Mesenchymal stem cell (in vitro differentiated cells and primary cell): ENCODE measurements around the gene FAT1.

Source experiments
- DNase-seq: peaks from one replicate; pipeline ENCODE4 v3.0.0-alpha.2; 2013
- H2AFZ ChIP-seq: one replicate; pipeline ENCODE4 v1.6.1; 2013; ENCODE audit warnings: low read depth, mild to moderate bottlenecking, control low read depth, inconsistent platforms, low read length, moderate library complexity
- H2AK5ac ChIP-seq: 2 replicates; pipeline ENCODE4 v1.6.1; 2013; ENCODE audit warnings: low read length, moderate library complexity, mild to moderate bottlenecking, inconsistent platforms; ENCODE audit not compliant: severe bottlenecking
- H2BK120ac ChIP-seq: one replicate; pipeline ENCODE4 v1.6.1; 2013; ENCODE audit warnings: low read depth, mild to moderate bottlenecking, inconsistent platforms, low read length, moderate library complexity
- H2BK12ac ChIP-seq, 2 experiments: one replicate each; pipeline ENCODE4 v1.6.1; 2013; ENCODE audit warnings: inconsistent platforms in 2 of 2, low read length in 2 of 2, mild to moderate bottlenecking in 2 of 2, moderate library complexity in 2 of 2, control low read depth in 1 of 2
- H2BK15ac ChIP-seq: one replicate; pipeline ENCODE4 v1.6.1; 2013; ENCODE audit warnings: mild to moderate bottlenecking, low read depth, inconsistent platforms; ENCODE audit not compliant: poor library complexity, severe bottlenecking
- H2BK5ac ChIP-seq: 2 replicates; pipeline ENCODE4 v1.6.1; 2013; ENCODE audit warnings: low read depth, mild to moderate bottlenecking, low read length, control low read depth, inconsistent platforms; ENCODE audit not compliant: poor library complexity, severe bottlenecking
- H3K14ac ChIP-seq, 2 experiments: one replicate each; pipeline ENCODE4 v1.6.1; 2013; ENCODE audit warnings: inconsistent platforms in 2 of 2, low read length in 2 of 2, control low read depth in 1 of 2, mild to moderate bottlenecking in 1 of 2, moderate library complexity in 1 of 2
- H3K18ac ChIP-seq, 2 experiments: one replicate each; pipeline ENCODE4 v1.6.1; 2013; ENCODE audit warnings: inconsistent platforms in 2 of 2, low read length in 2 of 2, control low read depth in 1 of 2, low read depth in 1 of 2, mild to moderate bottlenecking in 1 of 2
- H3K23ac ChIP-seq, 2 experiments: one replicate each; pipeline ENCODE4 v1.6.1; 2013; ENCODE audit warnings: inconsistent platforms in 2 of 2, low read length in 2 of 2, mild to moderate bottlenecking in 2 of 2, moderate library complexity in 2 of 2, control low read depth in 1 of 2
- H3K27ac ChIP-seq: 2 replicates; pipeline ENCODE4 v1.5.1; 2013; ENCODE audit warnings: mild to moderate bottlenecking, moderate library complexity, low read length, control low read depth, inconsistent platforms; ENCODE audit not compliant: poor library complexity, severe bottlenecking
- H3K27me3 ChIP-seq, 2 experiments: 2 replicates each; pipeline versions ENCODE4 v1.6.1 to v1.7.0; 2013; ENCODE audit warnings: low read length in 2 of 2, mild to moderate bottlenecking in 2 of 2, moderate library complexity in 2 of 2, control low read depth in 1 of 2, inconsistent platforms in 1 of 2; ENCODE audit not compliant: control insufficient read depth in 1 of 2, insufficient read depth in 1 of 2
- H3K36me3 ChIP-seq, 2 experiments: 2 replicates each; pipeline versions ENCODE4 v1.6.1 to v1.7.0; 2013; ENCODE audit warnings: low read length in 2 of 2, control low read depth in 1 of 2, inconsistent platforms in 1 of 2, low read depth in 1 of 2, mild to moderate bottlenecking in 1 of 2; ENCODE audit not compliant: insufficient read depth in 2 of 2, control insufficient read depth in 1 of 2
- H3K4ac ChIP-seq, 2 experiments: one replicate each; pipeline ENCODE4 v1.6.1; 2013; ENCODE audit warnings: inconsistent platforms in 2 of 2, low read length in 2 of 2, mild to moderate bottlenecking in 2 of 2, moderate library complexity in 2 of 2, control low read depth in 1 of 2, low read depth in 1 of 2
- H3K4me1 ChIP-seq: 2 replicates; pipeline ENCODE4 v1.6.1; 2013; ENCODE audit warnings: low read depth, low read length, control low read depth; ENCODE audit not compliant: control insufficient read depth, insufficient read depth
- H3K4me2 ChIP-seq: 2 replicates; pipeline ENCODE4 v1.6.1; 2013; ENCODE audit warnings: low read length, mild to moderate bottlenecking, inconsistent platforms; ENCODE audit not compliant: poor library complexity, severe bottlenecking
- H3K4me3 ChIP-seq, 2 experiments: 2 replicates each; pipeline versions ENCODE4 v1.5.1 to v1.7.0; 2013; ENCODE audit warnings: low read length in 2 of 2, mild to moderate bottlenecking in 2 of 2, control low read depth in 1 of 2, low read depth in 1 of 2; ENCODE audit not compliant: insufficient read depth in 1 of 2
- H3K79me1 ChIP-seq: replicated peaks from 2 replicates; pipeline ENCODE4 v1.6.1; 2013; ENCODE audit warnings: mild to moderate bottlenecking, control low read depth, low read length, inconsistent platforms; ENCODE audit not compliant: poor library complexity, severe bottlenecking
- H3K9ac ChIP-seq: 2 replicates; pipeline ENCODE4 v1.7.0; 2013; ENCODE audit warnings: mild to moderate bottlenecking, low read length, moderate library complexity
- H3K9me3 ChIP-seq: 2 replicates; pipeline ENCODE4 v1.7.0; 2013; ENCODE audit warnings: mild to moderate bottlenecking, low read length; ENCODE audit not compliant: control insufficient read depth
- H4K8ac ChIP-seq: one replicate; pipeline ENCODE4 v1.6.1; 2013; ENCODE audit warnings: inconsistent platforms, mild to moderate bottlenecking, low read length, moderate library complexity
- H4K91ac ChIP-seq: one replicate; pipeline ENCODE4 v1.6.1; 2013; ENCODE audit warnings: mild to moderate bottlenecking, low read length, inconsistent platforms
- WGBS: methylation state at CpG from one replicate; pipeline ENCODE4 v1.1.7; 2013; ENCODE audit warnings: mixed read lengths; 5-methylcytosine and 5-hydroxymethylcytosine counted together

The FAT1 gene

GRCh38 chr4:186693894-186694293 lies 29.8 kb downstream of the FAT1 start:
- Histone ChIP-seq H3K79me1 (no peaks in the 10 kb centered on the region), H2AK5ac (no peak overlapping the region), H3K4me3 (no peak overlapping the region), H3K14ac (no peak overlapping the region), H2BK15ac (no peak overlapping the region), H3K4ac (no peak overlapping the region), H3K23ac (no peak overlapping the region), H3K9ac (no peak overlapping the region), H3K9me3 (no peaks in the 10 kb centered on the region), H2BK120ac (no peak overlapping the region), H3K4me1 (peaks cover 12% of the 10 kb centered on the region), H3K27me3 (no peaks in the 10 kb centered on the region), H3K27ac (no peak overlapping the region), H4K8ac (no peak overlapping the region), H4K91ac (no peak overlapping the region), H2BK5ac (no peak overlapping the region), H3K4me2 (no peak overlapping the region), H3K18ac (no peak overlapping the region), H2BK12ac (no peak overlapping the region), H3K36me3 (peaks cover 21 to 33% of the 10 kb centered on the region in 2 experiments), H2AFZ (no peak overlapping the region)
- DNase-seq: no peak
- 99% methylated on average over 3 of the region's 3 CpGs for WGBS

DNA sequence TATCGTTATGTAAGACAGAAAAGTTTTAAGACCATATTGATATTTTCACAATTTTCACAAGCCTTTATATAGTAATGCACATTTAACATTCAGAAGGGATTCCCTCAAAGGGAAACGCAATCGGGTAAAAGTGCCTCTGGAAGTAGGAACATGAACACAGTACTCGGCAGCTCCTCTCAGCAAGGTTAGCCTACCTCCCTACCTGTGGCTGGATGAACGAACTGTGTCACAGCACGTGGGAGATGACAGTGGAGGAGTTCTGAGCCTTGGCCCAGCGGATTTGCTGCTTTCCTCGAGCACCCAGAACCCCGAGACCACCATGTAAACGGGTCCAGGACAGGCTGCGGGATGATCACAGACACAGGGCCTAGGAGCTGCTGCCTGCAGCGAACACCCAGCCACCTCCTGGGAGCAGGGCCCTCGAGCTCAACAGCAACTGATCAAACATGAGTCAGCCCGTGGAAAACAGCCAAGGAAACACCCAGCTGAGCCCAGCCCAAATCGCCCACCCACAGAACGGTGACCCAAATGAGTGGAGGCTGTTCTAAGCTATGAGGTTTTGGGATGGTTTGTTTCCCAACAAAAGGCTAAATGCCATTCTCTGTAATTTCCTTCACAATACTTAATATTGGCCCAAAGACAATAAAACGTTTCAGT lies 30.4 kb downstream of the FAT1 start:
- Histone ChIP-seq H2BK12ac (no peak overlapping the region), H3K9ac (peak overlapping the region; percentile 15), H4K8ac (no peak overlapping the region), H2BK120ac (no peak overlapping the region), H3K27ac (peak overlapping the region; percentile 51), H4K91ac (peak overlapping the region; percentile 5), H3K14ac (no peak overlapping the region), H3K23ac (no peak overlapping the region), H2BK15ac (no peak overlapping the region), H2AK5ac (no peak overlapping the region), H3K27me3 (no peaks in the 10 kb centered on the region), H3K36me3 (peaks cover 18 to 27% of the 10 kb centered on the region in 2 experiments), H3K18ac (peak overlapping the region in 1 of 2 experiments; percentile 61), H3K4me2 (no peak overlapping the region), H3K79me1 (no peaks in the 10 kb centered on the region), H3K9me3 (no peaks in the 10 kb centered on the region), H2AFZ (no peak overlapping the region), H2BK5ac (no peak overlapping the region), H3K4me3 (peak overlapping the region in 1 of 2 experiments; percentile 41), H3K4ac (no peak overlapping the region), H3K4me1 (peaks cover 12% of the 10 kb centered on the region)
- WGBS: 72% methylated on average over 16 of the region's 17 CpGs
- DNase-seq: peak; percentile 52

- no peak overlapping the region for H3K4me3 ChIP-seq
- H3K18ac ChIP-seq: no peak overlapping the region
- H3K27me3 ChIP-seq: no peaks in the 10 kb centered on the region
- H2BK5ac ChIP-seq: no peak overlapping the region
- H3K79me1 ChIP-seq: no peaks in the 10 kb centered on the region
- WGBS: 100% methylated on average over 4 of the region's 5 CpGs
- H3K14ac ChIP-seq: no peak overlapping the region
- no peak overlapping the region for H3K4ac ChIP-seq
- no peak for DNase-seq
- no peak overlapping the region for H3K4me2 ChIP-seq
- no peak overlapping the region for H2AFZ ChIP-seq
- no peak overlapping the region for H3K27ac ChIP-seq
- no peak overlapping the region for H2BK12ac ChIP-seq
- peaks cover 9 to 13% of the 10 kb centered on the region in 2 experiments for H3K36me3 ChIP-seq
- no peak overlapping the region for H2BK15ac ChIP-seq
- no peak overlapping the region for H2AK5ac ChIP-seq
- no peak overlapping the region for H2BK120ac ChIP-seq
- peaks cover 11% of the 10 kb centered on the region for H3K4me1 ChIP-seq
- no peak overlapping the region for H3K9ac ChIP-seq
- no peaks in the 10 kb centered on the region for H3K9me3 ChIP-seq
- no peak overlapping the region for H4K91ac ChIP-seq
- H4K8ac ChIP-seq: no peak overlapping the region
- no peak overlapping the region for H3K23ac ChIP-seq
These were observed 32.3 kb downstream of the FAT1 start for GRCh38 chr4:186691396-186691795.

DNA sequence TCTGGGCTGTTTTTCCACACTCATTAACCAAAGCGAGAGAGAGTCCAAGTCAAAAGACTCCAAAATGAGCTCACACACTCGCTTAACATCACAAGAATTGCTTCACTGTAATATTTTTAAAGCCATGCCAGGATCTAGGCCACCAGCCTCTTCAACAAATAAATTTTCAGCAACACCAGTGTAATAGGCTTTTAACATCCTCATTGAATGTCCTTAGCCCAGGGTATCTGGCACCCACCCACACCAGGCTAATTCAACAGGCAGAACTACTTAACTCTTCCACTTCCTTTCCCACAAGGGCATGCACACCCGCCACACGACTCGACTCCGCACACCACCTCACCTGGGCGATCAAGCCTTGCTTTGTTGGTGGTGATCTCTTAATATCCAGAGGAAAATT lies 34.2 kb downstream of the FAT1 start:
- Histone ChIP-seq H3K4me1 (peaks cover 13% of the 10 kb centered on the region), H3K4me3 (no peak overlapping the region), H3K14ac (no peak overlapping the region), H2BK120ac (no peak overlapping the region), H3K4ac (no peak overlapping the region), H3K18ac (no peak overlapping the region), H3K4me2 (peak overlapping the region; percentile 18), H3K23ac (no peak overlapping the region), H2BK15ac (no peak overlapping the region), H3K9ac (no peak overlapping the region), H3K9me3 (no peaks in the 10 kb centered on the region), H4K91ac (no peak overlapping the region), H3K27ac (peak overlapping the region; percentile 25), H2BK12ac (no peak overlapping the region), H3K36me3 (peaks cover 6 to 13% of the 10 kb centered on the region in 2 experiments), H3K27me3 (no peaks in the 10 kb centered on the region), H3K79me1 (no peaks in the 10 kb centered on the region), H4K8ac (no peak overlapping the region), H2AK5ac (no peak overlapping the region), H2BK5ac (no peak overlapping the region), H2AFZ (no peak overlapping the region)
- DNase-seq: no peak
- WGBS: 85% methylated on average over 7 of the region's 7 CpGs
